OCI-LY3 (cell line): Measurements from ENCODE around the gene CCDC40.

ENCODE experiments used
- CTCF ChIP-seq: fragments of 200-600, 300-600 bp; sonication (generic); IDR thresholded peaks from 2 replicates; pipeline ENCODE4 v1.5.1; 2014; ENCODE audit warnings: antibody characterized with exemption, low read length, low read depth
- EZH2phosphoT487 ChIP-seq: fragments of 200-600 bp; shearing (Covaris generic); IDR thresholded peaks from 2 replicates; pipeline ENCODE4 v1.6.1; 2018; ENCODE audit warnings: antibody characterized with exemption, mixed run types, low read depth

DNA sequence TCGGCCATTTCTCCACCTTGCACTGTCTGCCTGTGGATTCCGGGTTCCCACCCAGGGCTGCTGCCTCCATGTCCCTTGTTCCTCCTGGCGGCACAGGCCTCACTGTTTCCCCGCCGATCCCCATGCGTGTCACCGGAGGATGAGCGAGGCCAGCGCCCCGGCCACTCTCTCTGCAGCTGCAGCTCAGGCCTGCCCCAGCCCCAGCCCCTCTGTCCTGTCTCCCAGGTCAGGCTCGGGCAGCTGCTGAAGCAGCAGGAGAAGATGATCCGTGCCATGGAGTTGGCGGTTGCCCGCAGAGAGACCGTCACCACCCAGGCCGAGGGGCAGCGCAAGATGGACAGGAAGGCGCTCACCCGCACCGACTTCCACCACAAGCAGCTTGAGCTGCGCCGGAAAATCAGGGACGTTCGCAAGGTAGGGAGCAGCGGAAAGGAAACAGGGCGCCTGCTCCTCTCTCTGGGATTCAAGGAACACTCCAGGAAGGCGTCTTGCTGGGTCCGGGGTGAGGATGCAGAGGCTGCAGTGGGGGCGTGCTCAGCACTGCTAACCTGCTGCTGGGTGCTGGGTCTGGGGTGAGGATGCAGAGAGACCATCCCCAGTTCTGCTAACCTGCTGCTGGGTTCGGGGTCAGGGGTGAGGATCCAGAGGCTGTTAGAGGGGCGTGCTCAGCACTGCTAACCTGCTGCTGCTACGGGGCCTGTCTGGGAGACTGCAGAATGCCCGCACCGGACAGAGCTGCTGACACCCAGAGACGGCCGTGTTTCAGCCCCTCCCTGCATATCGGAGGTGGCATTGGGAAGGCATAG, 58.8 kb downstream of the CCDC40 start:
- TF ChIP-seq CTCF (no peak), EZH2phosphoT487 (no peak)
